ENCODE results near the gene RSPO4. TPM values are rescaled to one million over a fixed set of nuclear protein-coding genes. Genes with fewer than 3 reads are reported as not detected.

The RSPO4 gene
- total and polyA plus RNA-seq, 2 of the 8 experiments (the other 6 are each of a cell fraction or from before 2014, with no cell fraction given), result 3.4 to 6.4 TPM

DNA sequence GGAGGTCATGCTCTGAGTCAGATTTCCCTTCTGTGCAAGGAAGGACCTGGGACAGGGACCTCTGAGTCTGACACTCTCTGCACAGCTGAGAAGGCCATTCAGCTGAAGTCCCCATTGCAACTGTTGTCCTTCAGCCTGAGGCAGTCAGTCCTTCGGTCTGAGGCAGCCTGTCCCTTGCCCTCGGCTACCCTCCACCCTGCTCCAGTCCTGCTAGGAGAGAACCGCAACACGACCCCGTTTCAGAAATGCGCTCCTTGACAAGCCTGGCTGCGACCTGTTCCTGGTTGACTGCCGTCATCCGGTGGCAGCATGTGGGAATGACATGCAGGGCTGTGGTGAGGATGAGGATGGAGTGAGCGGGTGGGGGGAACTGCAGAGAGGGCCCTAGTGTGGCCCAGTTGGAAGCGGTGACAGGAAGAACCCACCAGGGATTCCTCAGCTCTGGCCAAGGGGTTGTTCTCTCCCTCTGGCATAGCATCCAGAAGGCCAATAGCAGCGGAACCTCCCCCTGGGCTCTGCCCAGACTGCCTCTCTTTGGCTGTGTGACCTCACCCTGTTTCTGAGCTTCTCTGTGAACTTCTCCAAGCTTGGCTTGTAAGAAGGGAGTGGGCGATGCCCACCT is 45.7 kb downstream of the RSPO4 start:
- Histone ChIP-seq H2AK5ac (ENCODE audit: low read depth, low read length) (no peak overlapping the region), H3K4me3 (ENCODE audit: extremely low read depth in 1 of 4, insufficient read depth in 2 of 4, low read depth in 3 of 4, low read length in 4 of 4) (no peak overlapping the region), H3K27me3 (replicated peaks in 1 of 4; ENCODE audit: control insufficient read depth in 3 of 4, extremely low read depth in 1 of 4, insufficient read depth in 3 of 4, low read length in 3 of 4) (peaks cover 0 to 3% (median 0%) of the 10 kb centered on the region in 4 experiments; a peak in 1 of 7 replicates), H2BK15ac (ENCODE audit: low read length) (peak overlapping the region; percentile 90), H3K9ac (replicated peaks in 1 of 4; ENCODE audit: extremely low read depth in 1 of 4, low read depth in 3 of 4, low read length in 3 of 4) (no peak overlapping the region), H4K8ac (ENCODE audit: extremely low read depth, insufficient read depth, low read length) (no peak overlapping the region), H4K91ac (replicated peaks; ENCODE audit: insufficient read length, low read length) (no peak overlapping the region), H2BK12ac (ENCODE audit: low read depth, low read length) (no peak overlapping the region), H2BK20ac (ENCODE audit: low read length) (no peak overlapping the region), H3K4ac (replicated peaks; ENCODE audit: insufficient read length, low read depth, low read length) (no peak overlapping the region), H4K5ac (ENCODE audit: insufficient read length, low read depth, low read length) (no peak overlapping the region), H3K27ac (ENCODE audit: low read depth, low read length) (no peak overlapping the region), H3K56ac (replicated peaks; ENCODE audit: insufficient read length, low read depth, low read length) (no peak overlapping the region), H3K4me2 (ENCODE audit: insufficient read depth in 1 of 2, low read depth in 2 of 2, low read length in 2 of 2) (no peak overlapping the region), H3K23ac (ENCODE audit: insufficient read length) (no peak overlapping the region), H3K23me2 (ENCODE audit: low read depth, low read length) (no peaks in the 10 kb centered on the region), H4K20me1 (replicated peaks in 1 of 2; ENCODE audit: control insufficient read depth in 1 of 2, insufficient read depth in 2 of 2, low read length in 2 of 2) (peaks cover 0 to 3% of the 10 kb centered on the region in 2 experiments), H3K36me3 (ENCODE audit: control insufficient read depth in 2 of 4, insufficient read depth in 4 of 4, low read length in 3 of 4) (no peaks in the 10 kb centered on the region), H3K4me1 (replicated peaks in 1 of 4; ENCODE audit: control insufficient read depth in 3 of 4, insufficient read depth in 4 of 4, low read length in 3 of 4) (peaks cover 0 to 3% (median under 1%) of the 10 kb centered on the region in 4 experiments; a peak in 3 of 7 replicates), H2BK120ac (replicated peaks; ENCODE audit: low read depth, low read length) (no peak overlapping the region), H2AFZ (ENCODE audit: low read length) (no peak overlapping the region), H2BK5ac (ENCODE audit: low read depth, low read length) (0 out of 2 replicates have a peak overlapping the region, but pooled peaks have one; percentile 7), H3K9me3 (ENCODE audit: insufficient read depth in 2 of 2, low read depth in 1 of 2, low read length in 1 of 2) (no peaks in the 10 kb centered on the region), H3K79me2 (ENCODE audit: control insufficient read depth in 1 of 2, insufficient read depth in 2 of 2, low read length in 2 of 2) (no peaks in the 10 kb centered on the region), H3K18ac (ENCODE audit: extremely low read depth, low read length) (no peak overlapping the region), H3K14ac (ENCODE audit: insufficient read length) (no peak overlapping the region), H3K79me1 (ENCODE audit: low read depth, low read length) (no peaks in the 10 kb centered on the region)
- WGBS, 2 experiments (ENCODE audit: extremely low coverage in 1 of 2, insufficient coverage in 1 of 2, insufficient read length in 1 of 2, insufficient replicate concordance in 2 of 2, low coverage in 1 of 2, low lambda C conversion rate in 2 of 2, missing lambda C conversion rate in 1 of 2), result 19% methylated on average over 13 of the region's 13 CpGs; no CpG with 5 or more reads in 1 of the 2 experiments
- peak; percentile 53 to 93 for DNase-seq (ENCODE audit: low read depth in 1 of 2, low spot score in 2 of 2)
- ChIA-PET CTCF (ENCODE audit: partially characterized antibody) (interaction anchor here (0.6 to 12.5 kb wide), 62 partner anchors 13 to 383 kb away, joined by 3 to 191 read pairs (median 5); partner anchors contain the start of genes ANGPT4 and SLC52A3), POLR2A (ENCODE audit: partially characterized antibody) (interaction anchor here (1.1 kb wide), 1 partner anchor 158 kb away, joined by 3 read pairs; no protein-coding TSS in a partner anchor)
- FAIRE-seq, result peak; percentile 90
- TF ChIP-seq SUZ12 (IDR thresholded peaks at IDR 0.05; ENCODE audit: low read length), result no peak
- peak; percentile 37; the same call in 1 of the 2 replicates for TF ChIP-seq GTF2F1 (IDR thresholded peaks at IDR 0.05; ENCODE audit: borderline replicate concordance, low read depth, low read length)
- TF ChIP-seq, protein P1, sequence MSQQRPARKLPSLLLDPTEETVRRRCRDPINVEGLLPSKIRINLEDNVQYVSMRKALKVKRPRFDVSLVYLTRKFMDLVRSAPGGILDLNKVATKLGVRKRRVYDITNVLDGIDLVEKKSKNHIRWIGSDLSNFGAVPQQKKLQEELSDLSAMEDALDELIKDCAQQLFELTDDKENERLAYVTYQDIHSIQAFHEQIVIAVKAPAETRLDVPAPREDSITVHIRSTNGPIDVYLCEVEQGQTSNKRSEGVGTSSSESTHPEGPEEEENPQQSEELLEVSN (IDR thresholded peaks at IDR 0.05), result no peak
- 0 out of 2 replicates have a peak, but pooled peaks have one; percentile 38 for TF ChIP-seq TEAD4 (IDR thresholded peaks at IDR 0.05; ENCODE audit: low read depth, low read length)
- TF ChIP-seq SIN3A (conservative IDR thresholded peaks at IDR 0.05 in 1 of 2, IDR thresholded peaks at IDR 0.05 in 1 of 2; ENCODE audit: low read depth in 1 of 2, low read length in 2 of 2), result peak in 1 of 2 experiments; percentile 65; a peak in 2 of 4 replicates
- TF ChIP-seq, protein P2, sequence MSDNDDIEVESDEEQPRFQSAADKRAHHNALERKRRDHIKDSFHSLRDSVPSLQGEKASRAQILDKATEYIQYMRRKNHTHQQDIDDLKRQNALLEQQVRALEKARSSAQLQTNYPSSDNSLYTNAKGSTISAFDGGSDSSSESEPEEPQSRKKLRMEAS (IDR thresholded peaks at IDR 0.05), result peak; percentile 71
- TF ChIP-seq, protein P3, sequence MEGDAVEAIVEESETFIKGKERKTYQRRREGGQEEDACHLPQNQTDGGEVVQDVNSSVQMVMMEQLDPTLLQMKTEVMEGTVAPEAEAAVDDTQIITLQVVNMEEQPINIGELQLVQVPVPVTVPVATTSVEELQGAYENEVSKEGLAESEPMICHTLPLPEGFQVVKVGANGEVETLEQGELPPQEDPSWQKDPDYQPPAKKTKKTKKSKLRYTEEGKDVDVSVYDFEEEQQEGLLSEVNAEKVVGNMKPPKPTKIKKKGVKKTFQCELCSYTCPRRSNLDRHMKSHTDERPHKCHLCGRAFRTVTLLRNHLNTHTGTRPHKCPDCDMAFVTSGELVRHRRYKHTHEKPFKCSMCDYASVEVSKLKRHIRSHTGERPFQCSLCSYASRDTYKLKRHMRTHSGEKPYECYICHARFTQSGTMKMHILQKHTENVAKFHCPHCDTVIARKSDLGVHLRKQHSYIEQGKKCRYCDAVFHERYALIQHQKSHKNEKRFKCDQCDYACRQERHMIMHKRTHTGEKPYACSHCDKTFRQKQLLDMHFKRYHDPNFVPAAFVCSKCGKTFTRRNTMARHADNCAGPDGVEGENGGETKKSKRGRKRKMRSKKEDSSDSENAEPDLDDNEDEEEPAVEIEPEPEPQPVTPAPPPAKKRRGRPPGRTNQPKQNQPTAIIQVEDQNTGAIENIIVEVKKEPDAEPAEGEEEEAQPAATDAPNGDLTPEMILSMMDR (IDR thresholded peaks at IDR 0.05; ENCODE audit: control extremely low read depth in 1 of 3, insufficient read depth in 1 of 3, low read depth in 1 of 3, low read length in 3 of 3), result peak; percentile 95 to 99 (median 98)
- TF ChIP-seq RBBP5 (IDR thresholded peaks at IDR 0.05; ENCODE audit: borderline replicate concordance, low read depth, low read length), result no peak

Data from H1 (cell line).